ENCODE data around the gene COL4A2. TPM values are rescaled to one million over a fixed set of nuclear protein-coding genes. Genes with fewer than 3 reads are reported as not detected.

Gene COL4A2
- total RNA-seq, 1 donor from 2014 or later = 1,736 TPM

DNA sequence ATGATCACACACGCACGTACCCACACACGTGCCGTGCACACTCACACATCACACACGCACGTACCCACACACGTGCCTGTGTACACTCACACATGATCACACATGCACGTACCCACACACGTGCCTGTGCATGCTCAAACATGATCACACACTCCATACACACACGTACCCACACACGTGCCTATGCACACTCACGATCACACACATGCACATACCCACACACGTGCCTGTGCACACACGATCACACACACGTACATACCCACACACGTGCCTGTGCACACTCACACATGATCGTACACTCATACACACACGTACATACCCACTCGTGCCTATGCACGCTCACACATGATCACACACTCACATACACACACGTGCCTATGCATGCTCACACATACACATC, 167.6 kb downstream of the COL4A2 start:
- TF ChIP-seq, protein P1, sequence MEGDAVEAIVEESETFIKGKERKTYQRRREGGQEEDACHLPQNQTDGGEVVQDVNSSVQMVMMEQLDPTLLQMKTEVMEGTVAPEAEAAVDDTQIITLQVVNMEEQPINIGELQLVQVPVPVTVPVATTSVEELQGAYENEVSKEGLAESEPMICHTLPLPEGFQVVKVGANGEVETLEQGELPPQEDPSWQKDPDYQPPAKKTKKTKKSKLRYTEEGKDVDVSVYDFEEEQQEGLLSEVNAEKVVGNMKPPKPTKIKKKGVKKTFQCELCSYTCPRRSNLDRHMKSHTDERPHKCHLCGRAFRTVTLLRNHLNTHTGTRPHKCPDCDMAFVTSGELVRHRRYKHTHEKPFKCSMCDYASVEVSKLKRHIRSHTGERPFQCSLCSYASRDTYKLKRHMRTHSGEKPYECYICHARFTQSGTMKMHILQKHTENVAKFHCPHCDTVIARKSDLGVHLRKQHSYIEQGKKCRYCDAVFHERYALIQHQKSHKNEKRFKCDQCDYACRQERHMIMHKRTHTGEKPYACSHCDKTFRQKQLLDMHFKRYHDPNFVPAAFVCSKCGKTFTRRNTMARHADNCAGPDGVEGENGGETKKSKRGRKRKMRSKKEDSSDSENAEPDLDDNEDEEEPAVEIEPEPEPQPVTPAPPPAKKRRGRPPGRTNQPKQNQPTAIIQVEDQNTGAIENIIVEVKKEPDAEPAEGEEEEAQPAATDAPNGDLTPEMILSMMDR (IDR thresholded peaks at IDR 0.05; ENCODE audit: insufficient read depth, low read length, poor library complexity, severe bottlenecking) = no peak
- H3K36me3 ChIP-seq (ENCODE audit: control insufficient read depth, insufficient read depth, low read length) = peaks cover 1% of the 10 kb centered on the region

DNA sequence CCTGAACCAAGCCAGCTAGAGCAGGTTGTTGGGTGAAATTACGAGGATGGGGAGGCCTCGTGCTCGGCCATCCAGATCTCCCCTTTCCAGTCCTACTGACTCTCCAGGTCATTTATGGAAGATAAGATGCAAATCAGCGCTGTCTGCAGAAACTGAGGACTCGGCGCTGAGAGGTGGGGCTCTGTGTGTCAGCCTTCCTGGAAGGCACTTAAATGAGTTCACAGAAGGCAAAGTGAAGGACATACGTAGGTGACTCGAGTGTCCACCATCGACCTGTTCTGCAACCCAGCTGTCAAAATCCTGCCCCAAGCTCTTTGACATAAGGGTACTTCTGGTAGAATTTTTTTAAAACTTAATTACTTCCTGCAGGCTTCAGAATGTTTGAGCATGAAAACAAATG, 168.0 kb downstream of the COL4A2 start:
- DNase-seq (ENCODE audit: low read depth) = no peak
- no peak overlapping the region for H3K4me3 ChIP-seq (ENCODE audit: low read depth, low read length)
- TF ChIP-seq, protein P1 (IDR thresholded peaks at IDR 0.05; ENCODE audit: insufficient read depth, low read length, poor library complexity, severe bottlenecking) = no peak
- H3K36me3 ChIP-seq (ENCODE audit: control insufficient read depth, insufficient read depth, low read length) = peaks cover 1% of the 10 kb centered on the region
- no peaks in the 10 kb centered on the region for H3K27me3 ChIP-seq (ENCODE audit: control insufficient read depth, insufficient read depth, low read length)

More for the DNA sequence above, 167.6 kb downstream of the COL4A2 start:
- Histone ChIP-seq H3K27me3 (ENCODE audit: control insufficient read depth, insufficient read depth, low read length) (no peaks in the 10 kb centered on the region), H3K4me3 (ENCODE audit: low read depth, low read length) (no peak overlapping the region)
- no peak for DNase-seq (ENCODE audit: low read depth)

DNA sequence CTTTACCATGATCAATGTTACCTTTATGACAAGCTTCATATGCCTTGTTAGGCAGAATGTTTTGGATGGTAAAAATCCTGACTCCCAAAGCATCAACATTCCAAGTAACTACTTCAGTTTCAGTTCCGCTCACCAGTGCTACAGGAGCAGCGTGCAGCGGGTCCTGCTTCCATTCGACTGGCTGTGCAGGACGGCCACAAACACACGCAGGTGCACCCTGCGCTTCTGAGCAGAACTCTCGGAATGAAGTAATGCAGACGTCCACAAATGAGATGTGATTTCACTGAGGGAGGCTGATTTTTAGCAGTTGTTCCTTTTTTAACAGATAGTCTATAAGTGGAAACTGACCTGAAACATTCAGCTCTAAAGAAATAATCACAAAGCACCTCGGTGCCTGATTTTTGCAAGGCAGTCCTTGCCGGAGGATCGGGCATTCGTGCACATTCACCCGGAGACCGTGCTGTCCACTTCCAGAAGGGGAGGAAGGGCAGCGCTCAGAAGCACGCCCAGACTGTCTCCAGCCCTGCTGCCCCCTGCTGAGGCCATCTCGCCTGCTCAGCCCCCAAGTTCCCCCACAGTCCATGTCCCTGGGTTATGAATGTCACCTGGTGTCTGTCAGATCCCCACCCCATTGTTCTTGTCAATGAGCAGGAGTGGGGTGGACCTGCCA, 168.6 kb downstream of the COL4A2 start:
- H3K27me3 ChIP-seq (ENCODE audit: control insufficient read depth, insufficient read depth, low read length) = no peaks in the 10 kb centered on the region
- DNase-seq (ENCODE audit: low read depth) = no peak
- H3K4me3 ChIP-seq (ENCODE audit: low read depth, low read length) = no peak overlapping the region
- peaks cover 1% of the 10 kb centered on the region for H3K36me3 ChIP-seq (ENCODE audit: control insufficient read depth, insufficient read depth, low read length)
- TF ChIP-seq, protein P1 (IDR thresholded peaks at IDR 0.05; ENCODE audit: insufficient read depth, low read length, poor library complexity, severe bottlenecking) = no peak

DNA sequence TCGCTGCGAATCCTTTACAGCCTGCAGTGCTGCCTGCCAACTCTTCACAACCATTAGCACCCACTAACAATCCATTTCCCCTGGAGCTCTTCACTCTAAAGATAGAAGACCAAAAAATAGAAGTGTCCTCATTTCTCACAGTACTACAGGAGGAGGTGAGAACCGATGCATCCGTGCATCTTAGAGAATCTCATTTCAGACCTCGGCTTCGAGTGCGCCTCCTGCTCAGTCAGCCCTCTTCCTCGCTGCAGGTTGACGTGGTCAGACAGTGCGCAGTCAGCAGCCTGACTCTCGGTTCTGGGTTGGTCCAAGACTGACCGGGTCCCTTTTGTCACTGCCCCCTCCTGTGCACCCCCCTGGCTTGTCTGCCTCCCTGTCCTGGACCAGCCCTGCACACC, 169.1 kb downstream of the COL4A2 start:
- Histone ChIP-seq H3K4me3 (ENCODE audit: low read depth, low read length) (no peak overlapping the region), H3K27me3 (ENCODE audit: control insufficient read depth, insufficient read depth, low read length) (no peaks in the 10 kb centered on the region), H3K36me3 (ENCODE audit: control insufficient read depth, insufficient read depth, low read length) (peaks cover 1% of the 10 kb centered on the region)
- TF ChIP-seq, protein P1 (IDR thresholded peaks at IDR 0.05; ENCODE audit: insufficient read depth, low read length, poor library complexity, severe bottlenecking) = no peak
- no peak for DNase-seq (ENCODE audit: low read depth)

DNA sequence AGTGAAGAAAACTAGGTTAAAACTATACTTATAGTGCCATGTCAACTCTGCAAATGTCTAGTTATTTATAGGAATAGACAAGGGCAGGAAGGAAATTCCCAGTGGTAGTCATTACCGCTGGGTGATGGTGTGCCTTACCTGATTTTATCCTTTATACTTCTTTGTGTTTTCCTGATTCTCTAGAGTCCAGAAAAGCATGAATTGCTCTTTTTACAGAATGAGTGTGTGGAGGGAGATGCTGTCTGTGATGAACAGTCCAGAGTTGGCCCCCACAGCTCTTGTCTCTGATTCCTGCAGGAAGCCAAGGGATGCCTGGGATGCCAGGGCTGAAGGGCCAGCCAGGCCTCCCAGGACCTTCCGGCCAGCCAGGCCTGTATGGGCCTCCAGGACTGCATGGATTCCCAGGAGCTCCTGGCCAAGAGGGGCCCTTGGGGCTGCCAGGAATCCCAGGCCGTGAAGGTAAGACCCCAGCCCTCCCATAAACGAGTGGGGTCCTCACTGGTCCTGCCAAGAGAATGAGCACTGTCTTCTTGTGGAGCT, 170.7 kb downstream of the COL4A2 start:
- TF ChIP-seq, protein P1 (IDR thresholded peaks at IDR 0.05; ENCODE audit: insufficient read depth, low read length, poor library complexity, severe bottlenecking) = no peak
- peaks cover 4% of the 10 kb centered on the region for H3K36me3 ChIP-seq (ENCODE audit: control insufficient read depth, insufficient read depth, low read length)
- no peaks in the 10 kb centered on the region for H3K27me3 ChIP-seq (ENCODE audit: control insufficient read depth, insufficient read depth, low read length)
- no peak for DNase-seq (ENCODE audit: low read depth)
- H3K4me3 ChIP-seq (ENCODE audit: low read depth, low read length) = no peak overlapping the region
